Loucy (cell line): ENCODE data around the gene MSANTD2.

ENCODE experiments used
- EZH2phosphoT487 ChIP-seq: fragments of 200-600 bp; IDR thresholded peaks from 2 replicates; pipeline ENCODE4 v1.6.1; 2018; ENCODE audit warnings: antibody characterized with exemption, mild to moderate bottlenecking, moderate library complexity, borderline replicate concordance
- TF ChIP-seq, protein P1 (sequence below): fragments of 200-600 bp; sonication (generic); conservative IDR thresholded peaks from 2 replicates; pipeline ENCODE4 v1.5.1; 2014; ENCODE audit warnings: mild to moderate bottlenecking, antibody characterized with exemption, low read length

DNA sequence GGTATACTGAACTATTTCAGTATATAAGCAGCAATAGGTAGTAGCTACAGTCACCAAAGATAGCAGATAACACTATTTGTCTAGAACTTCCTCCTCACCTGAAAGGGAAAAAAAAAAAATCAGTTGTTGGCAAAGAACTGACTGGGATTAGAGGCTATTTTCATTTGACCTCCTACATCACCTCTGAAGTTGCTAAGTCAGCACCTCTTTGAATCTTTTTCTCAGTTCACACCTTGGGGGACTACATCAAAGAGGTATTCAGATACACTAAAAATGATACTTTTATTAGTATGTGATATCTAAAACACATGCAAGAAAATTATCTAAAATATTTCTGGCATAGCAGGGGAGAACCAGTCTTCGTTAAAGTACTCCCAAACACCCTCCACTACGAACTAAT lies 16.2 kb downstream of the MSANTD2 start:
- TF ChIP-seq, protein P1, sequence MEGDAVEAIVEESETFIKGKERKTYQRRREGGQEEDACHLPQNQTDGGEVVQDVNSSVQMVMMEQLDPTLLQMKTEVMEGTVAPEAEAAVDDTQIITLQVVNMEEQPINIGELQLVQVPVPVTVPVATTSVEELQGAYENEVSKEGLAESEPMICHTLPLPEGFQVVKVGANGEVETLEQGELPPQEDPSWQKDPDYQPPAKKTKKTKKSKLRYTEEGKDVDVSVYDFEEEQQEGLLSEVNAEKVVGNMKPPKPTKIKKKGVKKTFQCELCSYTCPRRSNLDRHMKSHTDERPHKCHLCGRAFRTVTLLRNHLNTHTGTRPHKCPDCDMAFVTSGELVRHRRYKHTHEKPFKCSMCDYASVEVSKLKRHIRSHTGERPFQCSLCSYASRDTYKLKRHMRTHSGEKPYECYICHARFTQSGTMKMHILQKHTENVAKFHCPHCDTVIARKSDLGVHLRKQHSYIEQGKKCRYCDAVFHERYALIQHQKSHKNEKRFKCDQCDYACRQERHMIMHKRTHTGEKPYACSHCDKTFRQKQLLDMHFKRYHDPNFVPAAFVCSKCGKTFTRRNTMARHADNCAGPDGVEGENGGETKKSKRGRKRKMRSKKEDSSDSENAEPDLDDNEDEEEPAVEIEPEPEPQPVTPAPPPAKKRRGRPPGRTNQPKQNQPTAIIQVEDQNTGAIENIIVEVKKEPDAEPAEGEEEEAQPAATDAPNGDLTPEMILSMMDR, result no peak
- no peak for TF ChIP-seq EZH2phosphoT487
